22Rv1 (cell line): ENCODE results near the gene FHOD3.

Source experiments
- H3K27ac ChIP-seq: fragments of 450-650 bp; 2 replicates; pipeline ENCODE4 v1.5.1; 2017
- CTCF ChIP-seq: fragments of 450-650 bp; IDR thresholded peaks from 2 replicates; pipeline ENCODE4 v1.5.1; 2017; ENCODE audit warnings: mild to moderate bottlenecking
- ZFX ChIP-seq: fragments of 450-650 bp; IDR thresholded peaks from 2 replicates; pipeline ENCODE4 v1.6.1; 2017; ENCODE audit warnings: antibody characterized with exemption, borderline replicate concordance

FHOD3 gene

GRCh38 chr18:36504928-36505327 lies 207.4 kb downstream of the FHOD3 start:
- TF ChIP-seq CTCF: no peak
- H3K27ac ChIP-seq: no peak overlapping the region

- no peak overlapping the region for H3K27ac ChIP-seq
Measured at GRCh38 chr18:36505665-36506064, 208.2 kb downstream of the FHOD3 start.

GRCh38 chr18:36509646-36510197 lies 212.2 kb downstream of the FHOD3 start:
- H3K27ac ChIP-seq: no peak overlapping the region
- TF ChIP-seq CTCF (no peak), ZFX (no peak)

More at GRCh38 chr18:36505665-36506064, 208.2 kb downstream of the FHOD3 start:
- TF ChIP-seq ZFX: no peak

GRCh38 chr18:36511791-36512352 lies 214.4 kb downstream of the FHOD3 start:
- peak overlapping the region; percentile 70 for H3K27ac ChIP-seq
- TF ChIP-seq CTCF: no peak
- TF ChIP-seq ZFX: no peak

- TF ChIP-seq CTCF: no peak
- no peak for TF ChIP-seq ZFX
Measured at GRCh38 chr18:36513556-36513955, 216.0 kb downstream of the FHOD3 start.

GRCh38 chr18:36514778-36515177 lies 217.3 kb downstream of the FHOD3 start:
- TF ChIP-seq CTCF (no peak), ZFX (no peak)

More at GRCh38 chr18:36513556-36513955, 216.0 kb downstream of the FHOD3 start:
- no peak overlapping the region for H3K27ac ChIP-seq

GRCh38 chr18:36516258-36516657 lies 218.7 kb downstream of the FHOD3 start:
- TF ChIP-seq CTCF (no peak), ZFX (no peak)
- no peak overlapping the region for H3K27ac ChIP-seq

More at GRCh38 chr18:36514778-36515177, 217.3 kb downstream of the FHOD3 start:
- no peak overlapping the region for H3K27ac ChIP-seq

- no peak overlapping the region for H3K27ac ChIP-seq
- no peak for TF ChIP-seq ZFX
- no peak for TF ChIP-seq CTCF
Measured at GRCh38 chr18:36516726-36517125, 219.2 kb downstream of the FHOD3 start.
